HPDE6-E6E7 (cell line): ENCODE measurements around the gene LRP6.
"Not testable (repeated sequence)": the region's sequence is repeated elsewhere in the genome, so short reads cannot be mapped to it uniquely, and the experiment has no call there.

Source experiments
- DNase-seq: peaks from one replicate; pipeline ENCODE4 v3.0.0; 2011; ENCODE audit warnings: missing footprints; ENCODE audit errors: extremely low spot score

The LRP6 gene

DNA sequence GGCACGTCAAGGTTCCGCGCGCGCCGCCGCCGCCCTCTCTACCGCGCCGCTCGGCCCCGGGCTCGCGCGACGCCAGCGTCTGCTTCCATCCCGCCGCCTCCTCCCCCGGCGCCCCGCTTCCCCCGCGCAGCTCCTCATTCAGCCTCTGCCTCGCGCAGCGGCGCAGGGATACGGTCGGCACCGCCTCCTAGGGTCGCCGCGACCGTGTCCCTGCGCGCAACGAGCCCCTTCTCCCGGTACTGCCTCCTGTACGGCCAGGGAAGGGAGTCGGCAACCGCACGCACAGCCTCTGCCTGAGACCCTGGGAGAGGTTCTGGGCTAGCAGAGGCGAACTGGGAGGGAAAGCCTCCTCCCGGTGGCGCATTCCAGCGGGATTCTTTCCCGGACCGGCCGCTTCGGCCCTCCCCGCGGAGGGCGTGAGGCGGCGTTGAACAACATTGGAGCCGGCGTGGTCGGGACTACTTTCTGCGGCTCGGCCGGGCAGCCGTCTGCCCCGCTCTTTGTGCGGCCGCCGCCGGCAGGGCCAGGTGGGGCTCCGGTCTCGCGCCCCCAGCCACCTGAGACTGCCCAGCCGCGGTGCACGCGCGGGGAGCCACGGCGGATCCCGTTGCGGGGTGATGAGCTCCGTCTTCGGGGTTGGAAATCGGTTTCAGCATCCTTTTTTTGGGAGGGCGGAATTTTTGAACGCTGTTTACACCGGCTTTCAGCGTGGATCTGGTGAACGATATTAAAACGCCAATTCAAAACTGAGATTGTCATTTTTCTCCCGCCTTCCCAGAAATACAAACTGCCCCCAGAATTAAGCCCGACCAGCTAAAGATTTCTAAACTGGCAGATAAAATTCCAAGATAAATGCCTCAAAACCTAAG is at the start of gene LRP6:
Gene LRP6, minus strand, starts transcription at position 172 of the 869 bp plus-strand sequence. CDS start 309 bp downstream, outside the sequence.
- DNase-seq, result peak; percentile 82

DNA sequence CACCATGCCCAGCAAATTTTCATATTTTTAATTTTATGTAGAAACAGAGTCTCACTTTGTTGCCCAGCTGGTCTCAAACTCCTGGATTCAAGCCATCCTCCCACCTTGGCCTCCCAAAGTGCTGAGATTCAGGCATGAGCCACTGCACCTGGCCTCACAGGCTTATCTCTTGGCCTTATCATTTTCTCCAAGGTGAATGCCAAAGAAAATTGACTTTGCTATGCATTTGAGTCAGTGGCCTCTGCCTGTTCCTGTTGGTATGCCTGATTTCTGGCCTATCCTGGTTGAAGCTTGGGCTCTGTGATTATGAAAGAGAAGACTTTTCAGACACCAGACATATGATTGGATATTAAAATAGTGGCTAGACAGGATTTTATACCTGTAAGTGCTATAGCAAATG is 49.0 kb upstream of the LRP6 start:
- DNase-seq, result no peak

DNA sequence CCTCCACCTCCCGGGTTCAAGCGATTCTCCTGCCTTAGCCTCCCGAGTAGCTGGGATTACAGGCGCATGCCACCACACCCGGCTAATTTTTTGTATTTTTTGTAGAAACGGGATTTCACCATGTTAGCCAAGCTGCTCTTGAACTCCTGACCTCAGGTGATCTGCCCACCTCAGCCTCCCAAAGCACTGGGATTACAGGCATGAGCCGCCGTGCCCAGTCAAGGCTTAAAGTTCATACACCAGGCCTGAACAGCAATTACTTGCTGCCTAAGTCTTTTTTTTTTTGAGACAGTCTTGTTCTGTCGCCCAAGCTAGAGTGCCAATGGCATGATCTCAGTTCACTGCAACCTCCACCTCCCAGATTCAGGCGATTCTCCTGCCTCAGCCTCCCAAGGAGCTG is 43.9 kb upstream of the LRP6 start:
- not testable (repeated sequence) for DNase-seq

DNA sequence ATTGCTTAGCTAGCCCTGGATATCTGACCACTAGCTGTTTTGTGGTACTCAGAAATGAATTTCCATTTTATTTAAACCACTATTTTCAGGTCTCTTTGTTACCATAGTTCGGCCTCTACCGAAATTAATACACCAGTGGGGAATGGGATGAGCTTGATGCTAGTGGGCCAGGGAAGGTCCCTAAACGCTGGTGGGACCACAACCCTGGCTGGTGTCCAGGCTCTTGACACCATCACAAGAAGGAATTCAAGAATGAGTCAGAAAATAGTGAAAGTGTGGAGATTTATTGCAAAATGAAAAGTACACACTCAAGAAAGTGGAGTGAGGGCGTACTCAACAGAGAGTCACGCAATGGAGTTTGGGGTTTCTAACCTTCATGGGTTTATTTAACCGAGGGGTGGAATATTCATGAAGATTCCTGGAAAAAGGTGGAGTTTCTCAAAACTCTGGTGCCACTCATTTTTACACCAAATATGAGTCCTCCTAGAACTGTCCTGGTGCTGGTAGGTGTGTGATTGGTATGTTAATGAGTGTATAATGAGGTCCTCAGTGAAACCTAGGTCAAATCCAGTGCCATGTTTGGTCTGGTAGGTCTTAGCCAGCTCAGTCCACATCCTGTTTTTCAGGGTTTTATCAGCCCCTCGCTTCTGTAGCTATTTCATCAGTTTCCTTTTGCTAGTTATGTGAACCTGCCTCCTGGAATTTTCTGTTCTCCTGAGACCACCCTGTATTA is 38.9 kb upstream of the LRP6 start:
- no peak for DNase-seq

DNA sequence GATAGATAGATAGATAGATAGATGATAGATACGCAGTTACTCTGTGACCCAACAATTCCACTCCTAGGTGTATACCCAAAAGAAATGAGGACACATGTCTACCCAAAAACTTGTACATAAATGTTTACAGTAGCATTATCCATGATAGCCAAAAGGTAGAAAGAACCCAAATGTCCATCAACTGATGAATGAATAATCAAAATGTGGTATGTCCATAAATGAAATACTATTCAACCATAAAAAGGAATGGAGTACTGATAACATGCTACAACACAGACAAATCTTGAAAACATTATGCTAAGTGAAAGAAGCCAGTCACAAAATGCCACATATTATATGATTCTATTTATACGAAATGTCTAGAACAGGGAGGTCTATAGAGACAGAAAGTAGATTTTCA is 36.1 kb upstream of the LRP6 start:
- no peak for DNase-seq

DNA sequence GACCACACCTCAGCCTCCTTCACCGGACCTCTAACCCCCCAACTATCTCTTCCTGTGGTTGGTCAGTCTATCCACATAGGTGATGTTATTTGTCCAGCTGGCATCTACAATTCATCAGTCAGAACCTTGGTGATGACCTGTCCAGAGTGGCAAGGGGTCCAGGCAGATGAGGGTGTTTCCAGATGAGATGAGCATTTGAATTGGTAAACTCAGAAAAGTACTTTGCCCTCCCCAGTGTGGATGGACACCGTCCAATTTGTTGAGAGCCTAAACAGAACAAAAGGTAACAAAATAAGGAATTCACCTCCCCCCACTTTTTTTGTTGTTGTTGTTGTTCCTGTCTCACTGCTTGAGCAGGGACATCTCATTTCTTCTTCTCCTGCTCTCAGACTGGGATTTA is 34.3 kb upstream of the LRP6 start:
- DNase-seq, result no peak

DNA sequence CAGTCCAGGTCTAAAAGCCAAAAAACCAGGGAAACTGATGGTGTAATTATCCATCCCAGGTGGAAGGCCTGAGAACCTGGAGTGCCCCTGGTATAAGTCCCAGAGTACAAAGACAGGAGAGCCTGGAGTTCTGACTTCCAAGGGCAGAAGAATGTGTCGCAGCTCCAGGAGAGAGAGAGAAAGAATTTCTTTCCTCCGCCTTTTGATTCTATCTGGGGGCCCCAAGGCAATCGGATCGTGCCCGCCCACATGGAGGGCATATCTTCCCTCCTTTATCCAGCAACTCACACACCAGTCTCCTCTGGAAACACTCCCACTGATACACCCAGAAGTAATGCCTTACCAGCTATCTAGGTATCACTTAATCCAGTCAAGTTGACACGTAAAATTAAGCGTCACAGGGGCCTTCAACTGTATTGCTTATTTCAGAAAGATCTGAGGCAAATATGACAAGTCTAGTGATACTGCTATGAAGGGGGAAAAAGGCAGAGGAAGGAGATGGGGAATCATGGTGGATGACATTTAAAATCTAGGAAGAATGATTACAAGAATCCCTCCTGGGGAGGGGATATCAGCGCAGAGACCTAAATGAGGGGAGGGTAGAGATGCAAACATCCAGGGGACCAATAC is 30.5 kb upstream of the LRP6 start:
- no peak for DNase-seq

GRCh38 chr12:12294215-12295005 is 27.6 kb upstream of the LRP6 start:
- no peak for DNase-seq

DNA sequence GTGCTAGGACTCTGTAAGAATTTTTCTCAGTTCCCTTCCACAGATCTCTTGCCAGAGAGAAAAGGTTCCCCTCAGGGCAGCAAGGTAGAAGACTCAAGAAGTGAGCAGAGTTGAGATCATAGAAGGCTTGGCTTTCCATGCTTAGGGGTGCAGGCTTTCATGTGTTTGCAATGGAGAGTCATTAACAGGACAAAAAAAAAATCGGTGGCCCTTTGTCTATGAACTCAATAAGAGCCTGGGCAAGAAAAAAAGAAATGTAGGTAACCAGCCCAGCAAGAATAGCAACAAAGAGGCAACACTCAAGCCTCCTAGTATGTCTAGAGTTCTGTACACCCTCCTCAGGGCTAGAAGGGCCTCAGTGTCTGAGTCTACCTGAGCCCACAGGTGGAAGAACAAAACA is 23.4 kb upstream of the LRP6 start:
- DNase-seq, result no peak

- DNase-seq, result no peak
Observed at GRCh38 chr12:12286441-12286840, 19.6 kb upstream of the LRP6 start.

GRCh38 chr12:12282761-12283425 is 16.0 kb upstream of the LRP6 start:
- DNase-seq, result peak; percentile 32

DNA sequence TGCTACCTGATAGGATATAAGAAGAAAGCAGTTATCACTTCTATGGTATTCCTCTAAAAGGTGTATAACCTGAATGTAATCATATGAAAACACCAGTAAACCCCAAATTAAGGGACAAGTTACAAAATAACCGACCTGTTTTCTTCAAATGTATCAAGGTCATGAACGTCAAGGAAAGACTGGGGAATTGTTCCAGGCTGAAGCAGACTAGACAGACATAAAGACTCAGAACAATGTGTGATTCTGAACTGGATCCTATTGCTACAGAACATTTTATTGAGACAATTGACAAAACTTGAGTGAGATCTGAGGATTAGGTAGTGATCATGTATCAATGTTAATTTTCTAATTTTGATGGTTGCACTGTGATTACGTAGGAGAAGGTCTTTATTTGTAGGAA is 15.4 kb upstream of the LRP6 start:
- DNase-seq, result no peak

- DNase-seq, result no peak
Observed at GRCh38 chr12:12281134-12281533, 14.3 kb upstream of the LRP6 start.

DNA sequence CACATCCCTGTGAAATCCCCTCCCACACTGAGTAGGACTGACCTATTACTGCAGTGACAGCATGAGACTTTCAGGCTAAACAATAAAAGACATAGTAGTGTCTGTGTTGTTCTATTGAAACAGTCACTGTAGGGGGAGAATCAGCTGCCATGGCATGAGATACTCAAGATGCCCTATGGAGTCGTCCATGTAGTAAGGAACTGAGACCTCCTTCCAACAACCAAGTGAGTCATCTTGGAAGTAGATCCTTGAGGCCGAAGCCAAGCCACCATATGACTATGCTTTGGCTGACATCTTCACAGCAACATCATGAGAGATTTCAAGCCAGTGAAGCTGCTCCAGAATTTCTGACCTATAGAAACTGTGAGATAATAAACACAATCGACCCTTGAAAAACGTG is 12.1 kb upstream of the LRP6 start:
- no peak for DNase-seq

GRCh38 chr12:12275874-12276273 is 9.0 kb upstream of the LRP6 start:
- DNase-seq, result no peak

- DNase-seq, result no peak
Observed at GRCh38 chr12:12273291-12273957, 6.6 kb upstream of the LRP6 start.

GRCh38 chr12:12272869-12273268 is 6.0 kb upstream of the LRP6 start:
- no peak for DNase-seq

DNA sequence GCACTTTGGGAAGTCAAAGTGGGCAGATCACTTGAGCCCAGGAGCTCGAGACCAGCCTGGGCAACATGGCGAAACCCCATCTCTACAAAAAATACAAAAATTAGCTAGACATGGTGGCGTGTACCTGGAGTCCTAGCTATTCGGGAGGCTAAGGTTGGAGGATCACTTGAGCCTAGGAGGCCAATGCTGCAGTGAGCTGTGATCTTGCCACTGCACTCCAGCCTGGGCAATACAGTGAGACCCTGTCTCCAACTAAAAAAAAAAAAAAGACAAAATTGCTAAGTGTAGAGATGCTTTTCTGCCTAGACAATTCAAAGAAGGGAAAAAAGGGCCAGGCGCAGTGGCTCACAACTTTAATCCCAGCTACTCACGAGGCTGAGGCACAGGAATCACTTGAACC is 3.4 kb upstream of the LRP6 start:
- DNase-seq, result no peak

DNA sequence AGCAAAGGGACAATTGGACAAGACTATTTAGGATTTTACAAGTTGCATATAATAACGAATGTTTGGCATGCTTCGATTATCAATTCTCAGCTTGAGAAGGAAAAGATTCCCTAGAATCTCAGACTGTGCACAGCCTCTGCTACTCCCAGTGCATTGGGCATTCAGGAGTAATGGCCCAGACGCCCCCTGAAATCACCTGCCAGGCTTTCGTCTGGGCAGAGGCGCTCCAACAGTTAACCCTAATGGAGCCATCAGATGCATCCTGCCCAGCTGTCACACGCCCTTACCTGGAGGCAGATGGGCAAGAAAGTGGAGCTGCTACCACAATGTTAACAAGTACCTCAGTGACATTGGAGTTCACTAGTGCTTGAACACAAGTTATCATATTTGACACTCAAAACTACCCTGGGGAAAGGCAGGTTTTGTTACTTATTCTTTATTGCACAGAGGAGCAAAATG is 927 bp upstream of the LRP6 start:
- DNase-seq, result peak; percentile 7

- peak; percentile 12 for DNase-seq
Observed at GRCh38 chr12:12266389-12266872, 413 bp downstream of the LRP6 start.
